Activated gamma-delta T cell treated with anti-CD3 and anti-CD28 coated beads, Interleukin-2, amount 50 U/mL, for 16 hours (primary cell): ENCODE results near the gene HDGFL3.
"Not testable (repeated sequence)": the region's sequence is repeated elsewhere in the genome, so short reads cannot be mapped to it uniquely, and the experiment has no call there.

Source experiments
- DNase-seq: peaks from one replicate; pipeline ENCODE4 v3.0.0-alpha.2; 2020; ENCODE audit warnings: low read depth

Gene HDGFL3

DNA sequence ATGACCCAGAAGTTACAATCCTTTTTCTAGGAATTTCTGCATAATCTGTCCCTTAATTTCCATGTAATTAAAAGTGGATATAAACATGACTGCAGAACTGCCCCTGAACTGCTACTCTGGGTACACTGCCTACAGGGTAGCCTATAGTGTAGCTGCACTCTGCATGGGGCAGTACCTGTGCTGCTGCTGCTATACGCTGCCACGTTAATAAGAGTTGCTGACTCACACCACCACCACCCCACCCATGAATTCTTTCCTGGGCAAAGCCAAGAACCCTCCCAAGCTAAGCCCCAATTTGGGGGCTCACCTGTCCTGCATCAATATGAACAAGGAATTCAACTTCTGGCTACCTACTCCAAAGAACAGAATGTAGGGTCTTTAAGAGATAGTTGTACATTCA is 13.9 kb downstream of the HDGFL3 start:
- no peak for DNase-seq

DNA sequence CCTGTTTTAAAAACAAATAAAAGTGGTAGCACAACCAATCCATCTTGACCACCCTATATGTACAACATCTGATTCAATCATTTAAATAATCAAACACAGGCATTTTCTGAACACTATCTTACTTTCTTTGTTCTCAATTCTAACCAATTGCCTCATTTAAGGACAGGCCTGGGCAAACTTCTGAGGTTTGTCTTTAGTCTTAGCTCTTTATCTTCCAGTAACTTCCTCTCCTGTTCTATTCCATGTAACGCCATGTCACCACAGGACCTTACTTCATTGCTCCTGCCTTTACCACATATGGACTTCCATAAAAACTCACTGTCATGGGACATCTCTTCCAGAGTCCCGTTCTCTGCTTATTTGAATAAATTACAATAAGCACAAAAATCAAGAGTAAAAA is 14.9 kb downstream of the HDGFL3 start:
- DNase-seq, result no peak

DNA sequence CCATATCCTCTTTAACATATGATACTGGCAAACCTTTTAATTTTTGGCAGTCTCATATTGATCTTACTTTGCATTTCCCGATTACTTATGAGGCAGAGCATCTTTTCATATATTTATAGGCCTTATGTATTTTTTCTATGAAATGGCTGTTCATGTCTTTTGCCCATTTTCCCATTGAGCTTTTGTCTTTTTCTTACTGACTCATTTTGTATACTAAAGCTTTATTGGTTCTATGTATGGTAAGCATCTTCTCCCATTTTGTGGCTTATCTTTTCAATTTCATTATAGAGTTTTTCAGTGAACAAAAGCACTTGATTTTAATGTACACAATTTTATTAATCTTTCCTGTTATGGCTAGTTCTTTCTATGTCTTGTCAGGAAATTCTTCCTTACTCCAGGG is 17.2 kb downstream of the HDGFL3 start:
- no peak for DNase-seq

DNA sequence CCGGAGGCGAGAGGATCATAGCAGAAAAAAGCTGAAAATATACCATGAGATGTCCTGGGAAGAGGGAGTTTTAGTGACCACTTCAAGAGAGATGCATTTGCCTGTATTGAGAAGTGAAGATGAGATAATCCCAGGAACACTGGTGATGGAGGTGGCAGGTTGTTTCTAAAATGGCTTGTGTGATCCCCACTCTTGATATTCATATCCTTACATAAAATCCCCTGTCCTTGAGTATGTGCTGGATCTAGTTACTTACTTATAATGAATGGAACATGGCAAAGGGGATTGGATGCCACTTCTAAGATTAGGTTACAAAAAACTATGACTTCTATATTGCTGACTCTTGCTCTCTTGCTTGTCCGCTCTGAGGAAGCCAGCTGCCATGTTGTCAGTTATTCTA is 22.1 kb downstream of the HDGFL3 start:
- no peak for DNase-seq

DNA sequence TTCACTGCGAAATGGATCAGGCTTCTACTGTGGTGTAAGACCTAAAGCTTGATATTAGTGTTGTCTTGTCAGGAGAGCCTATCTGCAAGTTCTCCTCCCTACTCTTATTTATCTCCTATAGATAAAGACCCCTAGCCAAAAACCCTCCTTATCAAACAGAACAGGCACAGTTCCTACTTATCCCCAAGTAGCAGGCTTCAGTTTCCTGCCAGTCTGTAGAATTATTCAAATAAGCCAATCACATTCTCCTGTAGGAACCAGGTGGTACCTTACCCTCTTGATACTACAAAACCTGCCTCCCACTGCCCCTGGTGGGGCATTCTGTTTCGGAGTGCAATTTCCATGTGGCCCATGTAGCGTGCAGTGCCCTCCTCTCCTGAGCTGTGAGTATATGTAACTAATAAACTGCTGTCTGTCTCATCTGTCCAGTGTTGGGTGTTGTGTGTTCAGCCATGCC is 28.7 kb downstream of the HDGFL3 start:
- no peak for DNase-seq

DNA sequence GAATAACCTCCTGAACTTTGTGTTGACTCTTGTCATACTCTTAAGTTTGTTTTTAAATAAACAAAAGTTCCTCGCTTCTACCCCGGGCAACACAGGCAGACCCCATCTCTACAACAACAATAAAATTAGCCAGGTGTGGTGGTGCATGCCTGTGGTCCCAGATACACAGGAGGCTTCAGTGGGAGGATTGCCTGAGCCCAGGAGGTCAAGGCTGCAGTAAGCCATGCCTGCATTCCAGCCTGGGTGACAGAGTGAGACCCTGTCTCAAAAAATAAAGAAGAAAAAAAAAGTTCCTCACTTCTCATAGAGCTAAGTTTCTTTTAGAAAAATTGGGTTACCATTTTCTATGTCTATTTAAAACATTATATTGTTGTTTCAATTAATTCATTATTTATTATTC is 29.2 kb downstream of the HDGFL3 start:
- no peak for DNase-seq

DNA sequence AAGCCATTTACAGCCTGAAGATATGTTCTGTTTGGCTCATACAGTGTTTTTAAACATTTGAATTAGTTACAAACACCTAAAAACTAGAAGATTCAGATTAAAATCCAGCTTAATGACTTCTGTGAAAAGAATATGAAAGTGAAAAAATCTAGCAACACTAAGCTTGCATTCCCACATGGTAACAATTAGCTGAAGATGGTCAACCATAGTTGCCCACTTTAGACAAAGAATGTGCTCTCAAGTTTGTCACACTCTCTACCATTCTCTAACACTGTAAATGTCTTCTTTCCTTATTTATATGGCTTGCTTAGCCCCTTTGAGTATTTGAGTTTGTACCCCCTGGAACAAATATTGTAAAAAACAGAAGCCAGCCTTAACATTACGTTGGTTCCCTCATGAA is 32.7 kb downstream of the HDGFL3 start:
- no peak for DNase-seq

DNA sequence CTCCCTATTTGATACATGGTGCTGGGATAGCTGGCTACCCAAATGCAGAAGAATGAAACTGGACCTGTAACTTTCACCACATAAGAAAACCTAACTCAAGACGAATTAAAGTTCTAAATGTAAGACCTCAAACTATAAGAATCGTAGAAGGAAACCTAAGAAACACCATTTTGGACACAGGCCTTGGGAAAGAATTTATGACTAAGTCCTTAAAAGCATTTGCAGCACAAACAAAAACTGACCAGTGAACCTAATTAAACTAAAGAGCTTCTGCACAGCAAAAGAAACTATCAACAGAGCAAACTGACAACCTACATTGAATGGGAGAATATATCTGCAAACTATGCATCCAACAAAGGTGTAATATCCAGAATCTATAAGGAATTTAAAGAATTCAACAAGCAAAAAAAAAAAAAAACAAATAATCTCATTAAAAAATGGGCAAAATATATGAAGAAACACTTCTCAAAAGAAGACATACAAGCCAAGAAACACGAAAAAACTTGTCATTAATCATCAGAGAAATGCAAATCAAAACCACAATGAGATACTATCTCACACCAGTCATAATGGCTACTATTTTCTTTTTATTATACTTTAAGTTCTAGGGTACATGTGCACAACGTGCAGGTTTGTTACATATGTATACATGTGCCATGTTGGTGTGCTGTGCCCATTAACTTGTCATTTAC is 37.0 kb downstream of the HDGFL3 start:
- no peak for DNase-seq

DNA sequence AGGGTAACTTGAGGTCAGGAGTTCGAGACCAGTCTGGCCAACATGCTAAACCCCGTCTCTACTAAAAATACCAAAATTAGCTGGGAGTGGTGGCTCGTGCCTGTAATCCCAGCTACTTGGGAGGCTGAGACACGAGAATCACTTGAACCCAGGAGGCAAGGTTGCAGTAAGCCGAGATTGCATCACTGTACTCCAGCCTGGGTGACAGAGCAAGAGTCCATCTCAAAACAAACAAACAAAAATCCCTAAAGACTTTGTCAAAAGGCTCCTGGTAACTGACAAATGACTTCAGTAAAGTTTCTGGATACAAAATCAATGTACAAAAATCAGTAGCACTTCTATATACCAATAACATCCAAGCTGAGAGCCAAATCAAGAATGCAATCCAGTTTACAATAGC is 38.0 kb downstream of the HDGFL3 start:
- not testable (repeated sequence) for DNase-seq

DNA sequence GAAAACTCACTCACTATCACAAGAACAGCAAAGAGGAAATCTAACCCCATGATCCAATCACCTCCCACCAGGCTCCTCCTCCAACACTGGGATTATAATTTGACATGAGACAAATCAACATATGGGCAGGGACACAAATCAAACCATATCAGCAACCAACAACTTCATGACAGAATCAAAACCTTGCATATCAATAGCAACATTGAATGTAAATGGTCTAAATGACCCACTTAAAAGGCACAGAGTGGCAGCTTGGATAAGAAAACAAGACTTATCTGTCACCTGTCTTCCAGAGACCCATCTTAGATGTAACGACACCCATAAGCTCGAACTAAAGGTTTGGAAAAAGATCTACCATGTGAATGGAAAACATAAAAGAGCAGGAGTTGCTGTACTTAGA is 40.8 kb downstream of the HDGFL3 start:
- no peak for DNase-seq

DNA sequence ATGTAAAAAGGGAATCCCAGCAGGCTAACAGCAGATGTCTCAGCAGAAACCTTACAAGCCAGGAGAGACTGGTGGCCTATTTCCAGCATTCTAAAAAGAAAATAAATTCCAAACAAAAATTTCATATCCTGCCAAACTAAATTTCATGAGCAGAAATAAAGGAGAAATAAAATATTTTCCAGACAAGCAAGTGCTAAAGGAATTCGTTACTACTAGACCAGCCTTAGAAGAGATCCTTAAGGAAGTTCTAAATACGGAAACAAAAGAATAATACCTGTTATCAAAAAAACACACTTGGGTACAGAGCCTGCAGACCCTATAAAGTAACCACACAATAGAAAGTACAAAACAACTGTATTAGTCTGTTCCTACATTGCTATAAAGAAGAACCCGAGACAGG is 41.4 kb downstream of the HDGFL3 start:
- DNase-seq, result no peak

DNA sequence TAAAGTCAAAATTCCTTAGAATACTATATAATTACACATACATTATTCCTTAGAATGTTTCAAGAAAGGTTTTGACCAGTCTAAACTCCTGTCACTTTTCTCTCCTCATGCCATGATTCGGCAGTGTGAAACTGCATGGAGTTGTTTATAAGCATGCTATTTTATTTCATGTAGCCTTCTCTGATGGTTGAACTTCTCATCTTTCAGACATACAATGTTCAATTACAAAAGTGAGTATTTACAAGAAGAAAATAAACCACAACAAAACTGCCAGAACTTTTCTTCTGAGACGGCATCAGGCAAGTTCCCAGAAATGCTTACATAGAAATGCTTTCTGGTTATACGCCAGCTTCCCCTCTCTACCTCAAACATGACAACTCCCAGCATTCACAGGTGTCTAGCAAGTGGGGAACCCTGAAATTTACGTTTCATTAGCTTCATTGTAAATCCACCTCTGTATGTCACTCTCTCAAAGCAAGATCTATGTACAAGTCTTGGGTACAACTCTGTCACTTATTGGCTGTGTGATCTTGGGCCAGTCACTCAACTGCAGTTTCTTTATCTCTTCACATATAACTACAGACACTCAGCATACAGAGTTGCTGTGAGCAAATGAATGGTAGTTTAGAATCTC is 42.7 kb downstream of the HDGFL3 start:
- no peak for DNase-seq

DNA sequence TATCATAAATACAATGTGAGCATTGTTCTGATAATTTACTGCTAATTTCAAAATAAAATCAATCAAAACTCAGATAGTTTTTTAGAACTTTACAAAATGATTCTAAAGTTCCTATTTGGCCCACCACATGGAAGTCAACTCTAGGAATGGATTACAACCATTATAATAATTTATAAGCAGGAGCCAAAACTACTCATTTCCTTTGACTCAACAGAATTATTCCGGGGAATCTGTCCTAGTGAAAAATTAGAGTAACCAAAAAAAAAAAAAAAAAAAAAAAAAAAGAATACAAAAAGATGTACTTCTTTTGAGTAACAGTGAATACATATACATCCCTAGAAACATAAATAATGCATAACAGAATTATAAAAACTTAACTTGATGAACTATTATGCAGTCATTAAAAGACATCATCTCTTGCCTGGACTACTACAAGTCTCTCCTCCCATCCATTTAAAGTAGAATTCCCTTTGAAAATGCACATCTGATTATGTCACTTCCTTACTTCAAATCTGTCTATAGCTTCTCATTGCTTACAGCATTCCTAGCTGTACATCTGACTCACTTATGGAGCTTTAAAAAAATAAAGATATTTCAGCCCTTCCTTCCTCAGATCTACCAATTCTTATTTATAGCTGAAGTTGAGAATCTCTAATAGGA is 43.4 kb downstream of the HDGFL3 start:
- DNase-seq, result no peak

DNA sequence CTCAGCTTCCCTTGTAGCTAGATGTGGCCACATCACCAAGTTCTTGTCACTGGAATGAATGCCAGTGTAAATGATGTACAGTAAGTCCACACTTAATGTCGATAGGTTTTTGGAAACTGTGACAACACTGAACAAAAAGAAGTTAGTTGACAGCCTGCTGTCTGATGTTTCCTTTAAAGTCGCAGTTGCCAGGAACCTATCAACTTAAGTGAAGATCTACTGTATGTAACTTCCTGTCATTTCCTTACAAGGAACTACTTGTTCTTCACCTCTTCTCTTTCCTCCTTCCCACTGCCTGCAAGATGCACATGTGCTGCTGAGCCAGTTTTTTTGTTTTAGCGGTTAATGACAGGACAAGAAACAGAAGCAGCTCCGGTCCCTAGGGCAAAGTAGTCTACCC is 44.6 kb downstream of the HDGFL3 start:
- no peak for DNase-seq

DNA sequence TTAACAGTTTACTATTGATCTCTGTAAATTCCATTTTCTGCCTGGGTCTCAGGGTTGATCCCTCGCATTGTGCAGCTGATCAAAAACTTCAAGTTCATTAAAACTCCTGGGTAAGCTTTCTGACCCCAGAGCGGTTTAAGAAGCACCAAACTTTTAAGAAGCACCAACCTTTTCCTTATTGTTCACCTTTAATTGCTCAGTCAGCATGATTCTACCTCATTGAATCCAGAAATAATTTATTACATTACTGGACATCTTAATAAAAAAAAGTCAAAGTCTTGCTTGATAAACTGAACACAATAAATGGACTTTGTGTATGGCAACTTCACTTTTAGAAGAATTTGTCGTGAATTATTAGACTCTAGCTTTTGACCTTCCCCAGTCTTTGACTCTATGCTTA is 46.9 kb downstream of the HDGFL3 start:
- no peak for DNase-seq

DNA sequence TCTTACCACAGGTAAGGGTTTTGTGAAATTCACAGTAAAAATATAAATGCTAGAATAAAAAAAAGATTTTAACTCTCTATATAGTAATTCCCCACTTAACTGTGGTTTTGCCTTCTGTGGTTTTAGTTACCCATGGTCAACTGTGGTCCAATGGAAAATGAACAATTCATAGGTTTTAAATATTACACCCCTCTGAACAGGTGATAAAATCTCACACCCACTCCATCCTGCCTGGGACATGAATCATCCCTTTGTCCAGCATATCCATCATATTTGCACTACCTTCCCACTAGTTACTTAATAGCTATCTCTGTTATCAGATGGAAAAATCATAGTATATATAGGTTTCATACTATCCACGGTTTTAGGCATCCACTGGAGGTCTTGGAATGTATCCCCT is 49.2 kb downstream of the HDGFL3 start:
- no peak for DNase-seq

DNA sequence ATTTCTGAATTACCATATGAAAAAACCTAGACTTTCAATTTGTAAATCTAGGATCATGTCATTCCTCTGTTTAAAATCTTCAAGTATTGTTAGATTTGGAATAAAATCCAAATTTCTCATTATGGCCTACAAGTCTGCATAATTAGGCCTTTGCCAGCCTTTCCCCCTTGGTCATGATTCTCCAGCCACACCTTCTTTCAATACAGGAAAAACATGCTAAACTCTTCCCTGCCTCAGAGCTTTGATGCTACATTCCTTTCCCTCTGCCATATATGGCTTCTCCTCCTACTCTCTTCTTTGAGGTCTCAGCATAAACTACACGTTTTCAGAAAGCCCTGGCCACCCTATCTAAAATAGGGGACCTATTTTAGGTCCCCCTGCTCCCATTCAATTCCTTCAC is 51.7 kb downstream of the HDGFL3 start:
- no peak for DNase-seq

DNA sequence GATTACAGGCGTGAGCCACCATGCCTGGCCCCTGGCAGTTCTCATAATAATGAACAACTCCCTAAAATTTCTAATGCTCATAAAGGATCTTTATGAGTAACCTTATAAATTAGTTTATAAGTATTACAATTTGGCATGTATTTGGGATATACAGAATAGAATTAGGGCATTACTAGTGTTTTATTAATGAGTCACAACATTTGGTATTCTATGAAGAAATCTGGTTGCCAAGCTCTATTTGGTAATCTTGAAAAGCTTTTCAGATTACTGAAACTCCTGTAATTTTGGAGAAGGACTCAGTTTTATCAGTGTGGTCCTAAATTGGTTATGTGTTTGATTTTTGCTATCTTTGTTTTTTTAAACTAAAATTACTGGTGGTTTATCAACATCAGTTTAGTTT is 54.3 kb downstream of the HDGFL3 start:
- DNase-seq, result no peak

DNA sequence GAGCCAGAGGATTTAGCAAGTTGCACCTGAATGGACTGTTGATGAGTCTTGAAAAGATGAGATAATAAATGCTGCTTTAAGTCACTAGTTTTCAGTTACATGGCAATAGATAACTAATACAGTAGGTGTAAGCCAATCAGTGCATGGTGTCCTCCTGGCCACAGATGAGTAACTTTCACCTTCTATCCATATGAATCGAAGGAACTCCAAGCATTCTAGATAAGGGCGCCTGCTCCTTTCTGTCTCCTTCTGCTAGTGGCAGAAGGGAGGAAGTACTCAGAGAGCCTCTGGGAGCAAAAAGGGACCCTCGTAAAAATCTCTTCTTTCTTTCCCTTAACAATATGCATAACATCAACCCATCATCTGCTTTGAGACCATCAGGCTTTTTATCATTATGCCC is 62.9 kb downstream of the HDGFL3 start:
- DNase-seq, result no peak

DNA sequence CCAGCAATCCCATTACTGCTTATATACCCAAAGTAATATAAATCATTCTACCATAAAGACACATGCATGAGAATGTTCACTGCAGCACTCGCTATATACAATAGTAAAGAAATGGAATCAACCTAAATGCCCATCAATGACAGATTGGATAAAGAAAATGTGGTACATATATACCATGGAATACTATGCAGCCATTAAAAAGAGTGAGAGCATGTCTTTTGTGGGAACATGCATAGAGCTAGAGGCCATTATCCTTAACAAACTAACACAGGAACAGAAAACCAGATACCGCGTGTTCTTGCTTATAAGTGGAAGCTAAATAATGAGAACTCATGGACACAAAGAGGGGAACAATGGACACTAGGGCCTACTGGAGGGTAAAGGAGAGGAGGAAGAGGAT is 65.5 kb downstream of the HDGFL3 start:
- DNase-seq, result not testable (repeated sequence)

DNA sequence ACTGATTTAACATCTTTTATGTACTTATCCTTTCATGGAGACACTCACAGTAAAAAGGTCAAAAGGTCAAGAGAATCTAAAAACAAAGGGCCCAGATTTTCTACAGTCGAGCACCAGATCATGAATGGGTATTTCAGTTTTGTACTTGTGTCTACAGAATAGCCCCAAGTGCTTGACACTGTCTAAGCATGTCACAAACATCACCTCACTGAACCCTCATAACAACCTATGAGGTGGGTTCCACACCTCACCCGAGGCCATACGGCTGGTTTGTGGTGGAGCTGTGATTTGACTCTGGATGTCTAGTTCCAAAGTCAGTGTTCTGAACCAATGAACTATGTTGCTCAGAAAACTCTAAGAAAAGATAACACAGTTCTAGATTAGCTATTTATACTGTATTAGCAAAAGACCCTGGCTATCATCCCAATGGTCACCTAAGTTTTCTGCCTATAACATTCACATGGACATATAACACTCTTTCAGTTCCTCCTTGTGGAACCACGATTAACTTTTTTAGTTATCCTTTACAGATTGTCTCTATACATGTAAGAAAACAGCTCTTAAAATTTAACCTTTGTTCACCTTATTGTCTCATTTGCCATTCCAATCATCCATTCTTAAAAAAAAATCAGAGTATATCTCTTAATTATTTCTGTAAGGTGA is 74.6 kb downstream of the HDGFL3 start:
- no peak for DNase-seq

DNA sequence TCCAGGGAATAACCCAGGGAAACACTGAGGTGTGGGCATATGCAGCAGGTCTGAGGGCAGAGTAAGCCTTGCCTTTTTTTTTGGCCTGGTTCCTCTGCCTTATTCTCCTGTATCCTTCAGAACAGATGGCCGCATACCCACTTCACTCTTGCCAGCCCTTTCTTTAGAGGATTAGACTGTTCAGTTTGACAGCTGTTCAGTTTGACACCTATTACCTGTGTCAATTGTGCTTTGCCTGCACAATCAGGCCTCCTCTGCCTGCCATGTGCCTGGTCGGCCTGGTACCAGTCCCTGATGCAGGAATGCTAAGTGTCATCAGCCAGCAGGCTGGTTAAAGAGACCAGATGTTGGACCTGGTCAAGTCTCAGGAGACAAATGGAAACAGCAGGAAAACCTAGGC is 77.8 kb downstream of the HDGFL3 start:
- no peak for DNase-seq

DNA sequence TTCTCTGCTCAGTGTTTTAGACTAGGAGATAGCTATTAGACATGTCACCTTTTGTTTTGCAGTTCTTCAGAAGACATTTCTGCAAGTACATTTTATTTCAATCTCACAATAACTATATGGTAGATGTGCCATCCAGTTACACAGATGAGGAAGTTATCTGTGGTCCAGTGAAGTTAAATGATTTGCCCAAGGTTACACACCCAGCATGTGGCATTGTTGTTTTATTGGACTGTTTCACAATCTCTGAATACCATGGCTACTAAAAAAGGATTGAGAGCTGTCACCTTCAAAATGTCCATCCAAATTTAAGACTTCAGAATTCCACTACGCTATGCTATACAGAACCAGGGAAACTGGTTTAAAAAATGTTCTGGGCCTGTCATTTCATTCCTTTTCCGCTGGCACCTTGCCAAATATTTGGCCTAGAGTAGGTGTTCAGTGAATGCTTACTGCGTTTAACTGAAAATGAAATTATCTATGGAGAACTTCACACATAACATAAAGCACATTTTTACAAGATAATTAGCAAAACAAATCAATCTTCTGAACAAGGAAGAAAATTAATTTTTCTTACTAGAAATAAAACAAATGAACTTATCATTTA is 80.0 kb downstream of the HDGFL3 start:
- no peak for DNase-seq
